Measurements from ENCODE around the gene ZNF511.
"Not testable (repeated sequence)": the region's sequence is repeated elsewhere in the genome, so short reads cannot be mapped to it uniquely, and the experiment has no call there.

The ZNF511 gene

DNA sequence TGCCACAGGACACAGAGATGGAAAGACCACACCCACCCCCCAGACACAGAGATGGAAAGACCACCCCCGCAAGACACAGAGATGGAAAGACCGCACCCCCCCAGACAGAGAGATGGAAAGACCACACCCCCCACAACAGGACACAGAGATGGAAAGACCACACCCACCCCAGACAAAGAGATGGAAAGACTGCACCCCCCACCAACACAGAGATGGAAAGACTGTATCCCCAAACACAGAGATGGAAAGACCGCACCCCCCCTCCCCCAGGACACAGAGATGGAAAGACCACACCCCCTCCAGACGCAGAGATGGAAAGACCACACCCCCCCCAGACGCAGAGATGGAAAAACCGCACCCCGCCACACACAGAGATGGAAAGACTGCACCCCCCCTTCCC, 8.0 kb downstream of the ZNF511 start:
- DNase-seq, result no peak

DNA sequence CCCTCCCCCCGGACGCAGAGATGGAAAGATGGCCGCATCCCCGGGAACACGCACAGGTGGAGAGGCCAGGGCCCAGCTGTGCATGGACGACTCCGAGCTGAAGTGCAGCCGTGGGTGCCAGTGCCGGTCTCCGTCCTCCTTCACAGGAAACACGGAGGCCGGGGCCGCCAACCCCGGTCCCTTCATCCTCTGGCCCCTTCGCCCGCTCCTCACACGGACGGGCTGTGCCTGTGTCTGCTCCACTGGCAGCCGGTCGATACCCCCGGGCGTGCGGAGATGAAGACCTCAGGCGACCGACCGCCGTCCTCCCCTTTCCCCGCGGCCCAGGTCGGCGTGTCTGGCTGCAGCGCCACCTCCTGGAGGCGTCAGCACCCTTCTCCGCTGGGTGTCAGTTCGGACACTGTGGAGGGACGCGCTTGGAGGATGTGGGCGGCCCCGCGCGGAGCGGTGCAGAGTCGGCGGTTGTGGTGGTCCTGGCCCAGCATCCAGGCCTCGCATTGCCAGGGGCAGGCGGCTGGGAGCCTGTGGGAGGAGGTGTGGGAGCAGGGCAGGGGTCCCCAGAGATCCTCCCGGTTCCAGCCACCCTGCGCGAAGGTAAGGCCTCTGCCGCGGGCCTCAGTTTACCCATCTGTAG, 9.9 kb downstream of the ZNF511 start:
- peak; percentile 40 for DNase-seq

DNA sequence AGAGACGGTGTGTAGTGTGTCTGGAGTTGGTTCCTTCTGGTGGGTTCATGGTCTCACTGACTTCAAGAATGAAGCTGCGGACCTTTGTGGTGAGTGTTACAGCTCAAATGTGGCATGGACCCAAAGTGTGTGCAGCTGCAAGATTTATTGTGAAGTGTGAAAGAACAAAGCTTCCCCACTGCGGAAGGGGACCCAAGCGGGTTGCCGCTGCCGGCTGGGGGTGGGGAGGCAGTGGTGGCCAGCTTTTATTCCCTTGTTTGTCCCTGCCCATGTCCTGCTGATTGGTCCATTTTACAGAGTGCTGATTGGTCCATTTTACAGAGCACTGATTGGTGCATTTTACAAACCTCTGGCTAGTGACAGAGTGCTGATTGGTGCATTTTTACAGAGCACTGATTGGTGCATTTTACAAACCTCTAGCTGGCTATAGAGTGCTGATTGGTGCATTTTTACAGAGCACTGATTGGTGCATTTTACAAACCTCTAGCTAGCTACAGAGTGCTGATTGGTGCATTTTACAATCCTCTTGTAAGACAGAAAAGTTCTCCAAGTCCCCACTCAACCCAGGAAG, 12.2 kb downstream of the ZNF511 start:
- not testable (repeated sequence) for DNase-seq

DNA sequence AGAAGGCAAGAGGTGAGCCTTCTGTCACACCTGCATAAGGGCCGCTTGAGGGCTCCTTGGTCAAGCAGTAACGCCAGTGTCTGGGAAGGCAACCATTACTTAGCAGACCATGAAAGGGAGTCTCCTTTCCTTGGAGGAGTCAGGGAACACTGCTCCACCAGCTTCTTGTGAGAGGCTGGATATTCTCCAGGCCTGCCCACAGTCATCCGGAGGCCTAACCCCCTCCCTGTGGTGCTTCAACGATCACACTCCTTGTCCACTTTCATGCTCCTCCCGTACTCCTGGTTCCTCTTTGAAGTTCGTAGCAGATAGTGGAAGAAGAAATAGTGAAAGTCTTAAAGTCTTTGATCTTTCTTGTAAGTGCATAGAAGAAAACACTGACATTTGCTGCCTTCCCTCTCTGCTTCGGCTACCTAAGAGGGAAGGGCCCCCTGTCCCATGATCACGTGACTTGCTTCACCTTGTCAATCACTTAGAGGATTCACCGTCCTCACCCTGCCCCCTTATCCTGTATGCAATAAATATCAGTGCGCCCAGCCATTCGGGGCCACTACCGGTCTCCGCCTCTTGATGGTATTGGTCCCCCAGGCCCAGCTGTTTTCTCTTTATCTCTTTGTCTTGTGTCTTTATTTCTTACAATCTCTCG, 13.5 kb downstream of the ZNF511 start:
- DNase-seq, result not testable (repeated sequence)

DNA sequence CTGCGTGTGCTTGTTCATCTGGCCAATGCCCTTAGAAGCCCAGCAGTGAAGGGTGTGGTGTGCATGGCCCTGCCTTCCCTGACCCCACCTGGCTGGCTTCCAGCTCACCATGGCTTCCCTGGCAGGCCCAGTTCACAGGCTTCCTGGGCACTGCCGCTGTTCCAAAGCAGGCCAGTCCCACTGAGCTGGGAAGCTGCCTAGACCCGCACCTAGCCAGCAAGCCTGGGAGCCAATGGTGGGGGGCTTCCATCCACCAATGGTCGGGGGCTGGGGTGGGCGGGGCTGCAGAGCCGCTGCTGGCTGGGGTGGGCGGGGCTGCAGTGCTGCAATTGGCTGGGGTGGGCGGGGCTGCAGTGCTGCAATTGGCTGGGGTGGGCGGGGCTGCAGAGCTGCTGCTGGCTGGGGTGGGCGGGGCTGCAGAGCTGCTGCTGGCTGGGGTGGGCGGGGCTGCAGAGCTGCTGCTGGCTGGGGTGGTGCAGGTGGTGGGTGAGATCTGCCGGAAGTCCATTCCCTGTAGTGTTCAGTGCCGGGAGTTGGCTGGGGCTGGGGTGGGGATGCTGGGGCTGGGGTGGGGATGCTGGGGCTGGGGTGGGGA, 15.6 kb downstream of the ZNF511 start:
- DNase-seq, result peak; percentile 12

DNA sequence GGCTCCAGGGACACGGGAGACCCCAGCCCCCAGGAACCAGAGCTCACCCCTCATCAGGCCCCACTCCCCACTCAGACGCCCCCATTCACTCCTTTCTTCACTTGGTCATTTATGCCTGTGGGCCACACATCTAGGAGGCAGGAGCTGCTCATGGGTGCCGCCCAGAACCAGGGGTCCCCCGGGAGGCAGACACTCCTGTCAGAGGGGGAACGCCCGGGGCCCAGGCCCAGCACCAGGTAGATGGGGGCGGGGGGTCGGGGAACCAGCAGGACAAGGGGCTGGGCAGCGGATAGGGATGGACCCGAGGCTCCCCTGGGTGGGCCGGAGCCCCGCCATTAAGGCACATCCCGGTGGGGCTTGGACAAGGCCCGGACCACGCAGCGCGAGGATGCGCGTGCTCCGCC, 16.1 kb downstream of the ZNF511 start:
- no peak for DNase-seq

DNA sequence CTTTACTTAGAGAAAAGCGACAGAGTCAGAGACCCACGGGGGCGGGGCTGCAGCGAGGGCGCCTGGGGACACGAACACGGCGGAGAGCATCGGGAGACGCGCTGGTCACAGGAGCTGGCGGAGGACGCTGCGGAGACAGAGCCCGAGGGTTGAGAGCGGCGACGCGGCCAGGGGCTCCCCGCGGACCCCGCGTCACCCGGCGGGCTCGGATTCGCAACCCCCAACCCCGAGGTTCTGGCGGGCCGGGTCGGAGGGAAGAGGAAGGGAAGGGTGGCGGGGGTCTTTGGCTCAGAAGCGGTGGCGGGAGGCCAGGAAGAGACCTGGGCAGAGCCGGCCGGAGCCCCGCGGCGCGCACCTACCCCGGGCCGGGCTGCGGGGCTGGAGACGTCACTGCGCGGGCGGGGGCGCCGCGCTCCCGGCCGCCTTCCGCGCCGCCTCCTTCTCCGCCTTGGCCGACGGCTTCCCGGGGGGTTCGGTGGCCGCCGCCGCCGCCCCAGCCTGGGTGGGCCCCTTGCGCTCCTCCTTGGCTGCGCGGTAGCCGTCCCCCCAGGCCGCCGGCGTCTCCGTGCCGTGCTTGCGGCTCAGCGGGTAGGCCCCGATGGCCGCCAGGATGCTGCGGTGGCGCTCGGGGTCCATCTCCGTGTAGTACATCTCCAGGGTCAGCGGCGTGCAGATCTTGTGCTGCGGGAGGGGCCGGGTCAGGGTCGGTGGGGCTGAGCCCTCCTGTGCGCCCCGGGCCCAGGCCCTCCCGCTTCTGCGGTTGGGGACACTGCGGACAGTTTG, 16.9 kb downstream of the ZNF511 start:
- no peak for DNase-seq

DNA sequence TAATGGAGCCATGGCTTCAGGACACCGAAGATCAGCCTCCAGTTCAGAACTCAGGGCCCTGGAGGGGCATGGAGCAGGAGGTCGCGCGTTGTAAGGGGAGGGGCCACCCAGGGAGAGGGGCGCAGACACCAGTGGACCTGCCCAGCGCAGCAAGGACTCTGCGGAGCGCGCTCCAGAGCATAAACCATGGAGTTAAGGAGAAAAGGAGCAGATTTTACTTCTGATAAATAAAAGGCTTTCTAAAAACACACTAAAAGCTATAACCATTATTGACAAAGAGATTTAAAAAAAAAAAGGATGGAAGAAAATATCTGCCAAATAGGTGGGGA, 17.5 kb downstream of the ZNF511 start:
- no peak for DNase-seq

DNA sequence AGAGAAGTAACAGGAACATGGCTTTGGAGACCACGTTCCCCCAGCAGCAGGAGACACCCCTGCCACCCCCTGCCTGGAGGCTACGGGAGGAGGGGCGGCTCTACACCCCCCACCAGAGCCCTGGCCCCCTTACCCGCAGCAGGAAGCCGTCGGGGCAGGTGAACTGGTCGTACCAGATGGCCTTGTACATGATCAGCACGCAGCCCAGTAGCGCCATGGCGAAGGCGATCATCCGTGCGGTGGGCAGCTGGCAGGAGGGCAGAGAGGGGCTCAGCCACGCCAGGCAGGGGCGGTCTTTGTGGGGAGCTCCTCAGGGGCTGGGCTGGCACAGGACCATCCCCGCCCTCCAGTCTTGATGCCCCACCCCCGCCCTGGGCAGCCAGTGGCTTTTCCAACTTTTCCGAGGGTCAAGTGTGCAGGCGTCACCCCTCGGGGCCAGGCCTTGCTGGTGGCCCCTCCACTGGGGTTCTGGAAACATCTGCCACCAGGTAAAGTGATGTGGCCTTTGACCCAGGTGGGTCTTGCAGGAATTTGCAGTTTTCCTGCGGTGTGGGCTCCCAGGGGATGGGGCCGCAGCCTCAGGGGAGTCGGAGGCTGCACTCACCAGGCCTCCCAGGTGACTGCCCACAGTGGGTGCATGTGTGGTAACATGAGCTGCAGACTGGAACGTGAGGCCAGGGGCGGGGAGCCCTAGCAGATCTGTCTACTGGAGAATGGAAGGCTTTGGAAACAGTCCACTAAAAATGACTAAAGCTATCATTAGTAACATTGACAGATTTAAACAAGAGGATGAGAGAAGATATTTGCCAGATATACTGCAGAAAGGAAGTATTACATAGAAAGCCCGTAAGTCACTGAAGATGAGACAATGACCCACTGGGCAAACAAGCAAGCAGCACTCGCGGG, 18.3 kb downstream of the ZNF511 start:
- peak; percentile 61 for DNase-seq

DNA sequence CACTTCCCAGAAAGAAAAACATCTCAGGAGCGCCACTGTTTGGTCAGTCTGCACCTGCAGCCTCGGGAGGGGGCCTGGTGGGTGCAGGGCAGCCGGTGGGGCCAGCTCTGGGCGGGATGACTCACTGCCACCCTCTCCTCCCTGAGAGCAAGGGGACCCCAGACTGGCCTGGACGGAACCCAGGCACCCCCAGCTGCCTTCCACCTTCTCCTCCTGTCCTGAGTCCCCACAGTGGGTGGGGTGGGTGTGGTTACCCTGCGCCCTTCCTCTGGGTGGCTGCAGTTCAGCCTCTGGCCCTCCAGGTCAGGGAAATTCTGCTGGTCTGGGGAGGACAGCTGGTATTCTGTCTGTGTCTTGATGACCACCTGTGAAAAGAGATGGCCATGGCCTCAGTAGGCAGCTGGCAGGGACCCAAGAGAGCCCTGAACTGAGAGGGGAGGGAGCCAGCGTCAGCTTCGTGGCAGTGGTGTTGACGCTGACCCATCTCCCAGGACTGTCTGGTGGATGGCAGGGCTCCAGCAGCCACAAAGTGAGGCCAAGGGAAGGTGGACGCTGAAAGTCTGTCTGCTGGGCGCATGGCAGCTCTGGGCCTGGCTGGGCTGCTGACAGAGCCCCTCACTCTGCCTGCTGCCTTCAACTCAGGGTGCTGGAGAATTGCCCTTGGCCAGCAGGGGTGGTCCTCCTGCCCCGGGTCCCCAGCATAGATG, 19.1 kb downstream of the ZNF511 start:
- no peak for DNase-seq

DNA sequence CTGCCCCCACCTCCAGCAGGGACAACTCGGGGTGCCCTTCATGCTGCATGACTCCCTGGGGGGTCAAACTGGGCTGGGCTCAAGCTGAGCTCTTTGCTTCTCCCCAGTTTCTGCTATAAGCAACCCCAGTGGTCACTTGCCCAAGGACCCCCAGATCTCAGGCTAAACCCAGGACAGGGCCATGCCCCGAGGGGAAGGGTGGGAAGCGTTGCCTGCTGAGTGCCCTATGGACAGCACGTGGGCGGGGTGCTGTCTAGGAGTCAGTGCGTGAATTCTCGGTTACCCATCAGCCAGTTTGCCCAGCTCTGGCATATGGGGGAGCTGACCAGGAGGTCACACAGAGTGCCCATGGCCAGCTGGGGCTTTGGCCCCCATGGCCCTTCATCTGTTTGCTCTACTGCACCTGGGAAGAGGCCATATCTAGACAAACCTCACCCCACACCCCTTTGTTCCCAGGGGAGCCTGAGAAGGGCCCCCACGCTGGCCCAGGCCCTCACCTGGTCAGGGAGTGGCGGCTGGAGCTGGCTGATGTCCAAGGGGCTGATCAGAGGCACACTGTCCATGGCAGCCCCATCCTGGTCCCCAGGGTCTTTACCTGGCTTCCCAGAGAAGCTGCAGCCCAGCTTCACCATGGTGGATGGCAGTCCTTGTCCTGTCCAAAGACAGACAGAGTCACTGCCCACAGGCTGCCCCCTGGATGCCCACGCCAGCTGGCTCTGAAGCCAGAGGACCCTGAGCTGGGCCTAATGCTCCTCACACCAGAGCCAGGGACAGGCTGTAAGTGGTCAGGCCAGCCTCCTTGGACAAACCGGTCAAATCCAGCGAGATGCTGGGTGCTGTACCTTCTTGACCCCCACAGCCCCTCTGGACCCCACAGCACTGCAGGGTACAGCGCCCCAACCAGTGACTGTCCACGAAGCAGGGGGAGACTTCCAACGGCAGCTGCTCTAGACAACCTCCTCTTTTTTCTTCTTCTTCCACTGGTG, 19.9 kb downstream of the ZNF511 start:
- no peak for DNase-seq

DNA sequence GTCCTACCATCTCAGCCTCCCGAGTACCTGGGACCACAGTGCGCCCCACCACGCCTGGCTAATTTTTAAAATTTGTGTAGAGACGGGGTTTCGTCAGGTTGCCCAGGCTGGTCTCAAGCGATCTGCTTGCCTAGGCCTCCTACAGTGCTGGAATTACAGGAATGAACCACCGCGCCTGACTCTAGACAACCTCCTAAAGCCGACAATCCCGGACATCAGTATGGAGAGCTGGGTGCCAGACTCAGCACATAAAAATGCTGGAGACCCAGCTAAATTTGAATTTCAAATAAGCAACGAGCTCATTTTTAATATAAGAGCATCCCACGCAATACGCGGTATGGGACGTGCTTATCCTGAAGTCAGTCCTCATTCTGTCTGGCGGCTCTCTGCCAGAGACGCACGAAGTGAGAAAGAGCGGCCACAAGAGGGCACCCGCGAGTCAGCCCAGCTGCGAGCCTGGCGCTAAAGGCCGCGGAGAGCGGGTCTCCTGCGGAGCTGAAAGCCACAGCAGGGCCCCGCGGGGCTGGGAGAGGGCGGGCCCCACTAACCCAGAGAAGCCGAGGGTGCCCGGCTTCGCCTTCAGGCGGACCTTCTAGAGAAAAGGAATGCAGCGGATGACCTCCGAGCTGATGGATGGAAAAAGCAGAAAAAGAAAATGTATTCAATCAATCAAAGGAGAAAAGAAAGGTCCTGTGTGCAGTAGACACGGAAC, 20.9 kb downstream of the ZNF511 start:
- DNase-seq, result peak; percentile 83

DNA sequence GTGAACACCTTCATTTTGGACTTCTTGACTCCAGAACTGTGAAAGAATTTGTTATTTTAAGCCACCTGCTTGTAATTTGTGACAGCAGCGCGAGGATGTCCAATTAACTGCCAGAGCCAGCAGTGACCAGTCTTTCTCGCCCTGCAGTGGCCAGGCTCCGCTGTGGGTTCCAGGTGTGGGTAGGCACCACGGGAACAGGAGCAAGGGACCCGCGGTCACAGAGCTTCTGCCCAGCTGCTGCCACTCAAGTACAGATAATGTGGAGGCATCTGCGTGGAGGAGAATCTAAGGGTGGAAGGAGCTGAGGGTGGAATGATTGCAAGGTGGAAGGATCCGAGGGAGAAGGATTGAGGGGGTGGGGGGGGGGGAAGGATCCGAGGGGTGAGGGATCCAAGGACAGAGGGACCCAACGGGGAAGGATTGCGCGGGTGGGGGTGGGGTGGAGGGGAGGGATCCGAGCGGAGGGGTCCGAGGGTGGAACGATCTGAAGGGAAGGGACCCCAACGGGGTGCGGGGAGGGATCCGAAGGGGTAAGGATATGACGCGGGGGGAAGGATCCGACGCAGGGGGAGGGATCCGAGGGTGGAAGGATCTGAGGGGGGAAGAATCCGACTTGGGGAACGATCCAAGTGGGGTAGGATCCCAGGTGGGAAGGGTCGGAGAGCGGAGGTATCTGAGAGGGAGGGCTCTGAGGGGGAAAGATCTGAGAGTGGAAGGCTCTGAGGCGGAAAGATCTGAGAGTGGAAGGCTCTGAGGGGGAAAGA, 24.4 kb downstream of the ZNF511 start:
- no peak for DNase-seq

DNA sequence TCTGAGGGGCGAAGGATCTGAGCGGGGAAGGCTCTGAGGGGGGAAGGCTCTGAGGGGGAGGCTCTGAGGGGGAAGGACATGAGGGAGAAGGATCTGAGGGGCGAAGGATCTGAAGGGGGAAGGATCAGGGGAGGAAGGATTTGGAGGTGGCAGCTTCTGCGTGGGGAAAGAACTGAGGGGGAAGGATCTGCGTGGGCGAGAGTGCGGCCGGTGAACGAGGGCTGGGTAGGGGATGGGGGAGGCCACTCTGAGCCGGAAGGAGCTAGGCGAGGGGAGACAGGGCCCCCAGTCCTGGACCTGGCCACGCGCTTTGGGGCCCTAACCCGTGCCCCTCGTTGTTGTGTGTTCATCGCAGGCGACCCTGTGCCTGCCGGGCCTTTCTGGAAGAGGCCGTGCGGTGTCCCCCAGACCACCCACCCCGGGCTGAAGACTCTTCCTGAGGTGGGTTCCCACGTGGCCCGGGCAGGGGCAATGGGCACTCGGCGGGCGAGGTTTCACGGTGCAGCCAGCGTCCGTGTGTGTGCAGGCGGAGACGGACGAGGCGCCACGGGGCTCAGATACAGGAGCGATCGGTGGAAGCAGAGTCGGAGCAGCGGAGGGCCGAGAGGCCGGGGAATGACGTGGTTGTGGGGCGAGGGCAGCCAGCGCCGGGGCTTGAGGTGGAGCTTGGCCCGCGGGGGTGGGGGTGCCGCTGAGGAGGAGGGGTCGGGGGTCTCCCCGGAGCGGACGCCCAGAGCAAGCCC, 26.0 kb downstream of the ZNF511 start:
- no peak for DNase-seq

DNA sequence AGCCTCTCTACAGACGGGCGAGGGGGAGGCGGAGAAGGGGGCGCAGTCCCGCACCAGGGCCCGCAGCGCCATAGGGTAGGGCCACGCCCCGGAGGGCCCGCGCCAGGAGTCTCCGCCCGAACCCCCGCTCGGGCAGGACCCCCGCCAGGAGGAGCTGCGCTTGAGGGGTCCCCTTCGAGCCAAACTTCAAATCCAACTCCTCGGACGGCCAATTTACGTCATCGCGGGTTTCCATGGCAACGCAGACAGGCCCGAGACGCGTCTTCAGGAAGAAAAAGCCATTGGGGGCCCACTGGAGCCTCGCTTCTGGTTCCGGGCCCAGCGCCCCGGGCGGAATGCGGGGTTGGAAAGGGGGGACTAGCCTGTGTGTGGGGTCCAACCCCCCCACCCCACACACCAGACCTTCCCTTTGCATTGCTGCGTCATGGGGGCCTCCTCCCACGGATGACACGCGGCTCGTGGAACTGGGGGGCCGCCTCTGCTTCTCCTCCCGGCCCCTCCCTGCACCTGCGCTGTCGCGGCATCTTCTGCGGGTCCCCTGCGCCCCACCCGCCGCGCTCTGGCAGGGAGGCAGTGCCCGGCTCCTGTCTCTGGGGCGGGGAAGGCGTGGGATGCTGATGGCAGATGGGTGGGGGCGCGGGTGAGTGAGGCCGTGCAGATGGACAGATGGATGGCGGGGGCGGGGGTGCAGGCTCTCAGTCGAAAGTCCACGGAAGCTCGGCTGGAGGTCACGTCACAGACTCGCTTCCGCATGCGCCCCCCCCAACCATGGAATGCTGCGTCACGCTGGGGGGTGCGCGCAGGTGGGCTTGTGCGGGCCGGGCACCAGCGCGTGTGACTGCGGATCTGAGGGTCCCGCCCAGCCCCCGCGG, 26.8 kb downstream of the ZNF511 start:
- peak; percentile 53 for DNase-seq

DNA sequence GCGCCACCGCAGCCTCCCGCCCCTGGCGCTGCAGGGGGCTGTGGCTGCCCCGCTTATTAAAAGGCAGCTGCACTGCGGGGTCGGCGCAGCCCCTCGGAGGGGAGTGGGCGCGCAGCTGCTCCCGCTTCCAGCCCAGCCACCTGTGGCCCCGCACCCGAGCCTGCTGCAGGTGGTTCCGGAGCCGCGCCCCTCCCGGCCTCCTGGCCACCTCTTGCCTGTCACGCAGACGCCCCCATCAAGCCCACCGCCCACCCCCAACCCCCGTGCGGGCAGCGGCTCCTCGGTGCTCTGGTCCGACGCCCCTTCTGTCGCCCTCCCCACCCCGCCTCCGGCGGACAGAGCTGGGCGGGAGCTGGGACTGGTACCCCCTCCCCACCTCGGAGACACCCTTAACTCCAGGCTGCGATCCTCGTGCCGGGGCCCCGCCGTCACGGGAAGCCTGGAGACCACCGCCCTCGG, 27.4 kb downstream of the ZNF511 start:
- DNase-seq, result no peak
